Measurements from ENCODE around the gene PALS2. TPM values are rescaled to one million over a fixed set of nuclear protein-coding genes. Genes with fewer than 3 reads are reported as not detected.
A peak's percentile ranks its signal among the peaks of the same experiment; 100 is the strongest.

The PALS2 gene
- total and polyA plus RNA-seq, 11 donors = 0.46 to 12.8 (median 5.6) TPM

GRCh38 chr7:24574386-24574785 lies 1.1 kb downstream of the PALS2 start:
- intact Hi-C loops (cut with DNase I) = loop anchor here in 3 of 10 donors (10.0 kb wide), 1 partner anchor 90 kb away; no protein-coding TSS in a partner anchor
- H3K4me1 ChIP-seq = peaks cover 0 to 20% (median 9%) of the 10 kb centered on the region in 12 donors
- DNase-seq (no peak), ATAC-seq (no peak)
- H3K9me3 ChIP-seq = no peaks in the 10 kb centered on the region
- TF ChIP-seq CTCF (IDR thresholded peaks at IDR 0.05) = no peak
- TF ChIP-seq POLR2A (IDR thresholded peaks at IDR 0.05) = no peak
- H3K27ac ChIP-seq = peak overlapping the region in 4 of 12 donors; percentile 19 to 58 (median 49)
- H3K36me3 ChIP-seq = no peaks in the 10 kb centered on the region
- 10 to 25% (median 15%) methylated on average over 11 of the region's 11 CpGs for WGBS, 4 donors
- H3K4me3 ChIP-seq = peak overlapping the region; percentile 52 to 90 (median 67)
- peaks cover 0 to 12% (median 0%) of the 10 kb centered on the region in 9 donors for H3K27me3 ChIP-seq

GRCh38 chr7:24574950-24575349 lies 1.7 kb downstream of the PALS2 start:
- H3K4me1 ChIP-seq = peaks cover 0 to 20% (median 9%) of the 10 kb centered on the region in 12 donors
- H3K4me3 ChIP-seq = peak overlapping the region in 3 of 12 donors; percentile 62 to 78 (median 63)
- no peaks in the 10 kb centered on the region for H3K9me3 ChIP-seq
- ATAC-seq (no peak), DNase-seq (no peak)
- H3K36me3 ChIP-seq = no peaks in the 10 kb centered on the region
- H3K27ac ChIP-seq = no peak overlapping the region
- TF ChIP-seq CTCF (IDR thresholded peaks at IDR 0.05) (no peak), POLR2A (IDR thresholded peaks at IDR 0.05) (no peak)
- WGBS, 4 donors = 85 to 94% (median 90%) methylated on average over 4 of the region's 4 CpGs
- intact Hi-C loops (cut with DNase I) = loop anchor here in 3 of 10 donors (10.0 kb wide), 1 partner anchor 90 kb away; no protein-coding TSS in a partner anchor
- H3K27me3 ChIP-seq = peaks cover 0 to 12% (median 0%) of the 10 kb centered on the region in 9 donors

- H3K4me1 ChIP-seq = peaks cover 0 to 20% (median 9%) of the 10 kb centered on the region in 12 donors
- H3K27me3 ChIP-seq = peaks cover 0 to 12% (median 0%) of the 10 kb centered on the region in 9 donors
- WGBS, 4 donors = 25 to 31% (median 25%) methylated on average over 2 of the region's 2 CpGs
- no peaks in the 10 kb centered on the region for H3K9me3 ChIP-seq
- H3K4me3 ChIP-seq = no peak overlapping the region
- H3K36me3 ChIP-seq = no peaks in the 10 kb centered on the region
- peak; percentile 26 to 65 (median 46) for TF ChIP-seq CTCF (IDR thresholded peaks at IDR 0.05)
- no peak for TF ChIP-seq POLR2A (IDR thresholded peaks at IDR 0.05)
- intact Hi-C loops (cut with DNase I) = loop anchor here in 3 of 10 donors (10.0 kb wide), 1 partner anchor 88 kb away; no protein-coding TSS in a partner anchor
- no peak overlapping the region for H3K27ac ChIP-seq
- ATAC-seq (no peak), DNase-seq (peak in 1 of 5 donors; percentile 7)
Measured at GRCh38 chr7:24576171-24577025, 3.1 kb downstream of the PALS2 start.

GRCh38 chr7:24578052-24578451 lies 4.8 kb downstream of the PALS2 start:
- peaks cover 0 to 12% (median 6%) of the 10 kb centered on the region in 12 donors for H3K4me1 ChIP-seq
- H3K4me3 ChIP-seq = no peak overlapping the region
- H3K27me3 ChIP-seq = peaks cover 0 to 4% (median 0%) of the 10 kb centered on the region in 9 donors
- no peak for TF ChIP-seq CTCF (IDR thresholded peaks at IDR 0.05)
- no peak for TF ChIP-seq POLR2A (IDR thresholded peaks at IDR 0.05)
- no peak for ATAC-seq
- 90 to 97% (median 92%) methylated on average over 3 of the region's 3 CpGs for WGBS, 4 donors
- no peak for DNase-seq
- no peak overlapping the region for H3K27ac ChIP-seq
- intact Hi-C loops (cut with DNase I) = loop anchor here in 3 of 10 donors (10.0 kb wide), 1 partner anchor 87 kb away; no protein-coding TSS in a partner anchor
- no peaks in the 10 kb centered on the region for H3K9me3 ChIP-seq
- no peaks in the 10 kb centered on the region for H3K36me3 ChIP-seq

Data from heart left ventricle (tissue), 16 donors.